CD4-positive, alpha-beta T cell (primary cell): ENCODE measurements around the gene CITED4. TPM values are rescaled to one million over a fixed set of nuclear protein-coding genes. Genes with fewer than 3 reads are reported as not detected.

Experiments
- ATAC-seq: fragments of 200-7000 bp; cut with Tn5 transposase; one replicate; pipeline ENCODE4 v1.10.0; 2022; ENCODE audit warnings: mild to moderate bottlenecking; ENCODE audit not compliant: poor library complexity
- CTCF ChIA-PET: fragments of 350-600 bp; sonication (Branson Sonifier 250); formaldehyde crosslinking; loops from one replicate; lab custom pipeline; 2021; ENCODE audit warnings: antibody characterized with exemption, inconsistent platforms; lab: Charles Lee
- POLR2A ChIA-PET: fragments of 350-600 bp; sonication (Branson Sonifier 250); formaldehyde crosslinking; loops from one replicate; lab custom pipeline; 2021; ENCODE audit warnings: antibody characterized with exemption, inconsistent platforms; lab: Charles Lee
- DNase-seq, 14 experiments: peaks; one replicate each; pipeline ENCODE4 v3.0.0-alpha.2; 2013 to 2020; ENCODE audit warnings: mixed read lengths in 2 of 14
- H3K27ac ChIP-seq, 2 donors: one replicate each; pipeline versions ENCODE4 v1.5.1 to v1.7.0; 2013; ENCODE audit warnings: low read length in 2 of 2, low read depth in 1 of 2, mild to moderate bottlenecking in 1 of 2
- H3K27me3 ChIP-seq, 2 experiments: 1 replicate in 1 of 2; 2 replicates in 1 of 2; pipeline versions ENCODE4 v1.6.1 to v1.7.0; 2013; ENCODE audit warnings: low read length in 2 of 2, control low read depth in 1 of 2, mild to moderate bottlenecking in 1 of 2, moderate library complexity in 1 of 2; ENCODE audit not compliant: insufficient read depth in 2 of 2, control insufficient read depth in 1 of 2
- H3K36me3 ChIP-seq: one replicate; pipeline ENCODE4 v1.6.1; 2013; ENCODE audit warnings: low read length, control low read depth; ENCODE audit not compliant: insufficient read depth
- H3K4me1 ChIP-seq: one replicate; pipeline ENCODE4 v1.6.1; 2013; ENCODE audit warnings: low read length, control low read depth; ENCODE audit not compliant: insufficient read depth
- H3K4me3 ChIP-seq: one replicate; pipeline ENCODE4 v1.5.1; 2013; ENCODE audit warnings: mild to moderate bottlenecking, low read length, moderate library complexity
- H3K9me3 ChIP-seq, 2 experiments: 1 replicate in 1 of 2; 2 replicates in 1 of 2; pipeline versions ENCODE4 v1.6.1 to v1.7.0; 2013; ENCODE audit warnings: low read length in 2 of 2, mild to moderate bottlenecking in 2 of 2, control low read depth in 1 of 2, moderate library complexity in 1 of 2; ENCODE audit not compliant: control insufficient read depth in 1 of 2, insufficient read depth in 1 of 2
- H3K27ac Mint-ChIP-seq: one replicate; pipeline ENCODE4 v1.8.0; 2020; ENCODE audit warnings: mixed read lengths
- H3K27me3 Mint-ChIP-seq: one replicate; pipeline ENCODE4 v1.8.0; 2021; ENCODE audit warnings: mixed read lengths
- H3K36me3 Mint-ChIP-seq: one replicate; pipeline ENCODE4 v1.8.0; 2021; ENCODE audit warnings: low read depth, mixed read lengths
- H3K4me1 Mint-ChIP-seq: one replicate; pipeline ENCODE4 v1.8.0; 2021; ENCODE audit warnings: low read depth, mixed read lengths
- H3K4me3 Mint-ChIP-seq: one replicate; pipeline ENCODE4 v1.8.0; 2020; ENCODE audit warnings: mild to moderate bottlenecking, mixed read lengths
- H3K9me3 Mint-ChIP-seq: one replicate; pipeline ENCODE4 v1.8.0; 2020; ENCODE audit warnings: mixed read lengths
- intact Hi-C, 2 experiments: fragments of 100-400 bp; cut with DNase I in 1 of 2; cut with micrococcal nuclease in 1 of 2; formaldehyde crosslinking; loops; one replicate each; pipeline versions ENCODE4 v1.15.1 to v1.9.0; 2023 to 2025; cut with DNase I, micrococcal nuclease
- total RNA-seq, 174 experiments: library from RNA in 2 of 174; stranded (reverse) in 2 of 174; gene quantifications; one replicate each; pipeline ENCODE4 v1.2.3 and lab custom pipeline; 2021 to 2026
- TF ChIP-seq, protein P1 (sequence below): fragments of 200-600 bp; IDR thresholded peaks from one replicate; pipeline ENCODE4 v1.8.0; 2022; ENCODE audit warnings: antibody characterized with exemption, mild to moderate bottlenecking

CITED4 gene
- total RNA-seq, 2 experiments from 2014 or later, result 51.6 to 52.0 TPM

DNA sequence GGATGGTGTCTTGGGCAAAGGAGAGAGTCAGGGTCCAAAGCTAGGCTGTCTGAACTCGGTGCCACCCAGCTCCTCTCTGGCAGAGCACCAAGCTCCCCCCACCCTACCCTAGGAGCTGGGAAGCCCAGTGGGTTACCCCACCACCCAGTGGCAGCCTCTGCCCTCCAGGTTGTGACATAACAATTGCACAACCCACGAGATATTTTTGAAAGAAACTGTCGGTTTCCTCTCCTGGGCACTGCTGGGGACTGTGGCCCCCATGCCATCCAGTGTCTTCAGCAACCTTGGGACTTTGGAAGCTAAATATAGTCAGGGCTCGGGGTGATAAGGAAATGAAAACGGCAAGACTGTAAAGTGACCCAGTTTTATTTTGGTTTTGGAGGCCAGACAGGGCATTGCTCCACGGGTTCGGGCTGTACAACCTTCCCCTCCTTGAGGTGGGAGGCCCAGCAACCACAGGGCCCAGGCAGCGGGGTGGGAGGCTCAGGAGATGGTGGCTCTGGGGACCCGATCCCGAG, 1.4 kb downstream of the CITED4 start:
- intact Hi-C loops, result loop anchor here in 1 of 2 experiments (5.0 kb wide), 2 partner anchors 193 to 1907 kb away; partner anchors contain the start of genes C1orf50, P3H1 and RIMS3

DNA sequence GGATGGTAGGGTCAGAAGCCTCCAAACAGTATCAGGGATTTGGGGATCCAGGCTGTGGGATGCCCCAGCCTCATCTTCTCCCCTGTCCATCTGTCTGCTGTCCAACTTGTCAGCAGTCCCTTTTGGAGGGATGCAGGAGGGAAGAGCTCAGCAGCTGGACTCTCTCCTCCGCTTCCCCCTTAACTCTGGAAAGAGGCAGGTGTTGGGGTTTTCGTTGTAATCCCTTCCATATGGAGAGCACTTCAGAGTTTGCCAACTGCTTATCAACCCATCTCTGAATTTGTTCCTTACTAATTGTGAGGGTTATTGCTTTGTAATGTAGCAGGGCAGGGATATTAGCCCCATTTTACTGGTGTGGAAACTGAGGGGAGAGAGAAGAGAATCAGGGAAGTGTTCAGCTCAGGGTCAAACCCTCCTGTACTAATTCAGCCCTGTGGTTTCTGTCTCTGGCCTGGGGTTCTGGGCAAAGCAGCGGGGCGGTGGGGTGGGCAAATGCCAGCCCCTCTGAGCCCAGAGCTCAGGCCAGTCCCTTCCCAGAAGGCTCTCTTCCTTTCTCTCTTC, 3.2 kb downstream of the CITED4 start:
- TF ChIP-seq, protein P1, sequence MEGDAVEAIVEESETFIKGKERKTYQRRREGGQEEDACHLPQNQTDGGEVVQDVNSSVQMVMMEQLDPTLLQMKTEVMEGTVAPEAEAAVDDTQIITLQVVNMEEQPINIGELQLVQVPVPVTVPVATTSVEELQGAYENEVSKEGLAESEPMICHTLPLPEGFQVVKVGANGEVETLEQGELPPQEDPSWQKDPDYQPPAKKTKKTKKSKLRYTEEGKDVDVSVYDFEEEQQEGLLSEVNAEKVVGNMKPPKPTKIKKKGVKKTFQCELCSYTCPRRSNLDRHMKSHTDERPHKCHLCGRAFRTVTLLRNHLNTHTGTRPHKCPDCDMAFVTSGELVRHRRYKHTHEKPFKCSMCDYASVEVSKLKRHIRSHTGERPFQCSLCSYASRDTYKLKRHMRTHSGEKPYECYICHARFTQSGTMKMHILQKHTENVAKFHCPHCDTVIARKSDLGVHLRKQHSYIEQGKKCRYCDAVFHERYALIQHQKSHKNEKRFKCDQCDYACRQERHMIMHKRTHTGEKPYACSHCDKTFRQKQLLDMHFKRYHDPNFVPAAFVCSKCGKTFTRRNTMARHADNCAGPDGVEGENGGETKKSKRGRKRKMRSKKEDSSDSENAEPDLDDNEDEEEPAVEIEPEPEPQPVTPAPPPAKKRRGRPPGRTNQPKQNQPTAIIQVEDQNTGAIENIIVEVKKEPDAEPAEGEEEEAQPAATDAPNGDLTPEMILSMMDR, result no peak
- intact Hi-C loops, result no loop called here
- H3K4me1 ChIP-seq, result peaks cover 20% of the 10 kb centered on the region
- H3K27me3 ChIP-seq, result no peaks in the 10 kb centered on the region
- CTCF ChIA-PET, result interaction anchor here (1.1 to 1.4 kb wide), 2 partner anchors 85 to 94 kb away, joined by 3 read pairs; no protein-coding TSS in a partner anchor
- Mint-ChIP-seq H3K27ac (no peak overlapping the region), H3K9me3 (no peaks in the 10 kb centered on the region), H3K4me3 (peak overlapping the region; percentile 15), H3K4me1 (peaks cover 24% of the 10 kb centered on the region), H3K27me3 (no peaks in the 10 kb centered on the region), H3K36me3 (no peaks in the 10 kb centered on the region)
- POLR2A ChIA-PET, result interaction anchor here (0.6 to 0.7 kb wide), 2 partner anchors 121 to 599 kb away, joined by 3 to 5 read pairs; no protein-coding TSS in a partner anchor
- no peak overlapping the region for H3K27ac ChIP-seq
- DNase-seq (no peak), ATAC-seq (no peak)
- H3K4me3 ChIP-seq, result no peak overlapping the region
- H3K9me3 ChIP-seq, result no peaks in the 10 kb centered on the region
- no peaks in the 10 kb centered on the region for H3K36me3 ChIP-seq

More for the DNA sequence above, 1.4 kb downstream of the CITED4 start:
- TF ChIP-seq, protein P1, result no peak
- ATAC-seq, result no peak
- Mint-ChIP-seq H3K4me3 (peak overlapping the region; percentile 94), H3K27me3 (no peaks in the 10 kb centered on the region), H3K4me1 (peaks cover 24% of the 10 kb centered on the region), H3K9me3 (no peaks in the 10 kb centered on the region), H3K36me3 (no peaks in the 10 kb centered on the region), H3K27ac (peak overlapping the region; percentile 89)
- CTCF ChIA-PET, result interaction anchor here (1.4 to 1.5 kb wide), 2 partner anchors 11 to 88 kb away, joined by 4 to 6 read pairs; no protein-coding TSS in a partner anchor
- peak in 2 of 14 experiments; percentile 41 to 42 for DNase-seq
- no peak overlapping the region for H3K27ac ChIP-seq
- H3K27me3 ChIP-seq, result no peaks in the 10 kb centered on the region
- no peaks in the 10 kb centered on the region for H3K36me3 ChIP-seq
- POLR2A ChIA-PET, result interaction anchor here (0.7 to 4.0 kb wide), 9 partner anchors 8 to 380 kb away, joined by 6 to 96 read pairs (median 14); partner anchors contain the start of genes CTPS1 and NFYC
- no peaks in the 10 kb centered on the region for H3K9me3 ChIP-seq
- peak overlapping the region; percentile 29 for H3K4me3 ChIP-seq
- peaks cover 20% of the 10 kb centered on the region for H3K4me1 ChIP-seq

DNA sequence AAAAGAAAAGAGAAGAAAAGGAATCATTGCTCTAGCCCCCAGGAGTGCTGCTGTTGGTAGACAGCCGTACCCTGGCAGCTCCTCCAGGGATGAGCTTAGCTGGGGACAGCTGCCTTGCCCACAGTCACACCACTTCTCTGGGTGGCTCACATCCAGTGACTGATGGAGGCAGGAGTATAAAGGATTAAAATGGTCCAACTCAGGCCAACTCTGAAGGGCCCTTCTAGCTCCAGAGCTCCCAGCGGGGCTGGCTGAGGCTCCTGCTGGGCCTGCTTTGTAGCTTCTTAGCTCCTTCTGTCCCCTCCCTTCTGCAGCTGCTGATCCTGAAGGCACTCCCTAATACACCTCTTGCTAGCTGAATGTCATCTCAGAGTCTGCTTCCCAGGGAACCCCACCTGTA, 4.4 kb downstream of the CITED4 start:
- H3K4me3 ChIP-seq, result no peak overlapping the region
- no peaks in the 10 kb centered on the region for H3K27me3 ChIP-seq
- ATAC-seq, result no peak
- Mint-ChIP-seq H3K27me3 (no peaks in the 10 kb centered on the region), H3K4me1 (peaks cover 21% of the 10 kb centered on the region), H3K27ac (no peak overlapping the region), H3K9me3 (no peaks in the 10 kb centered on the region), H3K36me3 (no peaks in the 10 kb centered on the region), H3K4me3 (no peak overlapping the region)
- ChIA-PET POLR2A (no interaction called here), CTCF (interaction anchor here (1.4 kb wide), 2 partner anchors 83 to 95 kb away, joined by 3 to 11 read pairs; no protein-coding TSS in a partner anchor)
- H3K9me3 ChIP-seq, result no peaks in the 10 kb centered on the region
- TF ChIP-seq, protein P1, result no peak
- H3K36me3 ChIP-seq, result no peaks in the 10 kb centered on the region
- H3K4me1 ChIP-seq, result peaks cover 13% of the 10 kb centered on the region
- intact Hi-C loops, result no loop called here
- no peak overlapping the region for H3K27ac ChIP-seq
- DNase-seq, result no peak
